Activated T-cell treated with anti-CD3 and anti-CD28 coated beads for 4 hours (primary cell): ENCODE data around the gene RXRA.
A peak's percentile ranks its signal among the peaks of the same experiment; 100 is the strongest.

Experiments
- DNase-seq: peaks from one replicate; pipeline ENCODE4 v3.0.0-alpha.2; 2020

Gene RXRA

DNA sequence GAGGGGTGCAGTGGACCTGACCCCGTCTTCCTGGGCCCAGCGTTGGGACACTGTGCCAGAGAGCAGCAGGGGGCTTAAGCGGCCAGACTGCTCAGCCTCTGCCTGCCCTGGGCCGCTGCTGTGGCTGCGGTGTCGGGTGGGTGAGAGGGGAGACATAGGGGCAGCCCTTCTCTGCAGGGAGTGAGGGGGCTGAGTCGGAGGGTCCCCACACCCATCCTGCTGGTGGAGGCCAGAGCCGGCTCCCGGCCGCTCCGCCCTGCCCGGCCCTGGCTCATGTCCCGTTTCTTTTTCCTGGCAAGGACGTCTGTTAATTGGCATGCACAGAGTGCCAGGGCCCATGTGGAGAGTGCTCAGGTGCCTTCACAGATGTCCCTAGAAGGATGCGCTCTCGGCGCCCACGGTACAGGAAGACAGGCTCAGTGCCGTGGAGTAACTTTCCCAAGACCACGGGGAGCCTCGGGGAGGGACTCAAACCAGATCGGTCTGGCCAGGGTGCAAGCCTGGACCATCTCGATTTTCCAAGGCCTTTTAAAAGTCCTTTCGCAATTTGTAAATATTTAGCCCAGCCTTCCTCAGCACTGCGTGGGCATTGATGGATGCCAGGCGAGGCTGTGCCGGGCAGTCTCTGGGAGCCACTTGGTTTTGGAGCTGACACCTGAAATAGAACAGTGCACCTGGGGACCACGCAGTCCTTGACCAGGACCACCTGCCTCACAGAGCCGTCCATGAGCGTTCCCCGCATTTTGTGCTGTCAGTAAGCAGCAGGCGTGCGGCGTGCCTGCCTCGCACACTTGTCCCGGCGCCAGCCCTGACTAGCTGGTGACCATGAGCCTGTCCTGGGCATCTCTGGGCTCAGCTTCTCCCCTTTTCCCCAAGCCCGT lies 60.9 kb downstream of the RXRA start:
- DNase-seq: no peak

DNA sequence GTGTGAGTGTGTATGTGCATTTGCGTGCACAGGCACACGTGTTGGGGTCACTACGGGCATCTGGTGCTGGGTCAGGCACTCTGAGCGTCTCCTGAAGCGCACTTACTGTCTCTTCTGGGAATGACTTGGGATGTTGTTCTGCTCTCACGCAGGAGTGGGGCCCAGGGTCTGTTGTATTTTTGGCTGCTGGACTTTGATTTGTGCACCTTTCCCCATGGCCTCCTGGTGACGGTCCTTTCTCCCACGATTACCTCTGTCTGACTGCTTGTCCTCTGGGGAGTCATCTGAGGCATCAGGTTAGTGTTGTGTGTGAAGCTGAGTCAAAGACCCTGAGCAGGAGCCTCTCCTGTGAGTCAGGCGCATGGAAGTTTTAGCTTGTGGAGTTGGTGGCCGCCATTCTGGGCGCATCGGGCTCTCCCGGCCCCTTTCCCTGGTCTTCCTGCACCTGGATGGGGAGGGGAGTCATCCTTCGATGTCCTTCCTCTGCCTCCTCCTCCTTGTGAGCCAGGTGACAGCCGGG lies 62.1 kb downstream of the RXRA start:
- DNase-seq: no peak

DNA sequence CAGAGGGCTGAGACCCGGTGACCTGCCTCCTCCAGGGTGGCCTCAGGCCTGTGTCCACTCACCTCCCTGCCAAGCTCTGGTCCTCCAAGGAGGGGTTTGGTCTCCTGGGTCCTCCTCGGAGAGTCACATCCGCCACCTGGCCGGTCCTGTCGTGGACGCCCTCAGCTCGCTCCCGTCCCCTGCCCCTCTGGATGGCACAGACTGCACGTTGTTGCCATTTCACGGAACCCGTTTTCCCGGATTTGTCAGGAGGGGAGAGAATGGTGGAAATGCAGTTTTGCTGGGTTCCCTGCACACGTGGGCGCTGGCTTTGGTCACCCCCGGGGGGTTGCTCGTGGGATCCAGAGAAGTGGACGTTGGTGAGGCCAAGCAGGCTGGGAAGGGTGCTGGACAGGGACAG lies 62.7 kb downstream of the RXRA start:
- no peak for DNase-seq

DNA sequence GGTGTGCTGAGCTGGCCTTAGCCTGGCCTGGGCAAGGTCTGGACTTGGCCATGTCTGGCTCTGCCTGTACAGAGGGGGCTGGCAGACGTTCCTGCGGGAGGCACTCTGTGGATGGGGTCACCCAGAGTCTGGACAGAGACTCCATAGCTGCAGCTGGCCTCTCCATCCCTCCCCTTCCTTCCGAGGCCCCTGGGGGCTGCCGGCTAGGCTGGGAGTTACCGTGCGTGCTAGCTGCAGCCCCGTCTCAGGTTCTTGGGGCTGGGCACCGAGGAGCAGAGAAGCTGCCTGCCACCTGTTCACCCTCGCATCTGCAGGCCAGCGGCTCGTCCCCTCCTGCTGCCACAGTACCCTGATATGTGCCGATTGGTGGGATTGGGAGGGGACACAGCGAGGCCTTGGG lies 63.4 kb downstream of the RXRA start:
- DNase-seq: no peak

DNA sequence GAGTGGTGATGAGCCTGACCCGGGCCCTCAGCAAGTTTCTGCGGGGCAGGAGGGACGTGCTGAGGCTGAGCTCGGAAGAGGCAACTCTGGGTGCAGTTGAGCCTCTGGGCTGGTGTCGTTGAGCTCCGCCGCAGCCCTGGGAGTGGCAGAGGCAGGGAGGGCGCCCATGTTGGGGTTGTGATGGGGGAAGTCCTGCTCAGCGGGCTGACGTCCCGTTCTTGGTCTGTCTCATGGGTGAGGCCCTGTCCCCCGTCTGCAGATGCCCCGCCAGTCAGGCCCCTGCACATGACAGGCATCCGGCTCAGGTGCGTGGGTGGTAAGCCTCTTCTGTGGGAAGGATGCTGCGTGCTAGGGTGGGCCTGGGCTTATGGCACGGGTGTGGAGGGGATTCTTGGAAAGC lies 64.3 kb downstream of the RXRA start:
- peak; percentile 50 for DNase-seq

DNA sequence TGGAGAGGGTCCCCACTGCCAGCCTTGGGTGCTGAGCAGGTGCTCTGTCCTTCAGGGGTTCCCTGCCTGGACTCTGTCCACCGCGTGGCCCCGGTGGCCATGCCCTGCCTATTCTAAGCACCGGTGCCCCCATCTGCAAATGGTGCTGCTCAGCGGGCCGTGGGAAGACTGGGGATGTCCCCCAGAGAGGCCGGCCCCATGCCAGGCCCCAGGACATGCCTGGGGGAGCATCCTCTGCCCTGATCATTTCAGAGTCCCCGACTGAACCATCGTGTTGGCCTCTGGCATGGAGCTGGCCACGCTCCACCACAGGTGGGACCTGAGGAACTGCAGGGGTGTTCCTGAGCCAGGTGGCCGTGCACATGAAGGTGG lies 64.7 kb downstream of the RXRA start:
- no peak for DNase-seq

DNA sequence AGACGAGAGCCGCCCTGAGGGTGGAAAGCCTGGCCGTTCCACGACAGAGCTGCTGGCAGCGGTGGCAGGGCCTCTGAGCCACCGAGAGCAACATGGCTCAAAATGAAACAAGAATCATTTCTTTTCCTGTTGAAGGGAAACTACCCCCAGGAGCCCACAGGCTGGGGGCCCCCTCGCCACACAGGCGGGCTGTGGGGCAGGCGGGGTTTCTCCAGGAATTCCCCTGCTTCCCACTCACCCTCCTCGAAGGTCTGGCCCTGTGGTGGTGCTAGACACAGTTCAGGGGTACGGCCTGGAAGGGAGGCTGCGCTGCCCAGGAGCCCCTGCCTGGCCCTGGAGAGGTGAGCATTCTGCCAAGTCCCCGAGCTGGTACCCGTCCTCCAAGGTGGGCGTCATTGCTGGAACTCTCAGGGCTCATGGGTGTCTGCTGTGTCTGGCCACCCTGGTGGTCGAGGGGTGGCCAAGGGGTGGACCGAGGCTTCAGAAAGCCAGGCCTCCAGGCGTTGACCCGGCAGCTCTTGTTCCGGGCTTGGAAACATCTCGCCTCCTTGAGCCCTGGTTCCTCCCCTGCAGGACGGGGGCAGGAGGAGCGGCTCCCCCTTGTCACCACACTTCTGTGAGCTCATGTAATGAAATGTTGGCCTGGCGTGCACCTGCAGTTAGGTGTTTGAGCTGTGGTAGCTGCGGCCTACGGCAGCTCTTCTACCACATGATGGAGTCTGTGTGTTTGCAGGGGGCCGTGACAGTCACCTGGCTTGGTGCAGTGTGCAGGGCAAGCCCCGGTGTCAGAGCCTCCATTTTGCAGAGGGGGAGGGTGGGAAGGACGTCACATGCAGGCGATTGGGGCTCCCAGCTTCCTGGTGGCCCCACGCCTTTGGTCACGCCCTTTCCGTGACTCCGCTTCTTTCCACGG lies 65.3 kb downstream of the RXRA start:
- peak; percentile 40 for DNase-seq

DNA sequence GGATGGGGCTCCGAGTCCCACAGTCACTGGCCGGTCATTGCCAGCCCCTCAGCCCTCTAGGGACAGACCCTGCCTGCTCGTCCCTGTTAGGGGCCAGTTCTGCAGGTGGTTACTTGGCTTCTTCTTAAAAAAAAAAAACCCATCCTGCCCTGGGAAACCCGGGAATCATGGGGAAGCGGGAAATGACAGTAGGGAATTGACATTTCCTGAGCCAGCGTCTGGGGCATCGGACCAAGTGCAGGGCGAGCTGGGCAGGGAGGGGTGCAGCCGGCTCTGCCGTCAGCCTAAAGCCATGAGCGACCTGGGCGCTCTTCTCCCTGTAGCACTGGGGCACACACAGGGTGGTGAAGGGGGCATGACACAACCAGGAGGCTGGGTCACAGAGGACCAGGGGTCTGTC lies 66.6 kb downstream of the RXRA start:
- DNase-seq: no peak

DNA sequence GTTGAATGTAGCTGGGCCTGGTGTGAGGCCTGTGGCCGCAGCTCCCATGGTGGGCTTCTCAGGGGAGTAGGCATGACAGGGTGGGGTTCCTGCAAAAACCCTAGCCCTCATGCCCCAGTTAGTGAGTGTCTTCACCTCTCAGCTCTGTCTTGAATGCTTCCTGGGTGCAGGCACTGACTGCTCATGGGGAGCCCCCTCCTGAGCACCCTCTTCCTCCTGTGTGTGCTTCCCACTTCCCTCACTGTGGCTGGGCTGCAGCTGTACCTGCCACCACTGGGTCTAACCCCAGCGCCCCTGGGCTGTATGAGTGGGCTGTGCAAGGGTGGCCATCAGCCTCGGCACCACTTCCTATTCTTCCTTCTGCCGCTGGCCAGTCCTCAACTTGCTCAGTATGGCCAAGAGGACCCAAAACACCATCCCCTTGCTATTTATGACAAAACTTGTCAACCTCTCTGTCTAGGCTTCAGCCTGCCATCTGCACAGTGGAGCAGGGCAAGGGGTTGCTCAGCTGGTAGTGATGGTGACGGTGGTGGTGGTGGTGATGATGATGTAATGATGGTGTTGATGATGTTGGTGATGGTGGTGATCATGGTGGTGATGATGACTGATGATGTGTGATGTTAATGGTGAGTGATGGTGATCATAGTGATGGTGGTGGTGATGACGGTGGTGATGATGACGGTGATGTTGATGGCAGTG lies 67.5 kb downstream of the RXRA start:
- no peak for DNase-seq

DNA sequence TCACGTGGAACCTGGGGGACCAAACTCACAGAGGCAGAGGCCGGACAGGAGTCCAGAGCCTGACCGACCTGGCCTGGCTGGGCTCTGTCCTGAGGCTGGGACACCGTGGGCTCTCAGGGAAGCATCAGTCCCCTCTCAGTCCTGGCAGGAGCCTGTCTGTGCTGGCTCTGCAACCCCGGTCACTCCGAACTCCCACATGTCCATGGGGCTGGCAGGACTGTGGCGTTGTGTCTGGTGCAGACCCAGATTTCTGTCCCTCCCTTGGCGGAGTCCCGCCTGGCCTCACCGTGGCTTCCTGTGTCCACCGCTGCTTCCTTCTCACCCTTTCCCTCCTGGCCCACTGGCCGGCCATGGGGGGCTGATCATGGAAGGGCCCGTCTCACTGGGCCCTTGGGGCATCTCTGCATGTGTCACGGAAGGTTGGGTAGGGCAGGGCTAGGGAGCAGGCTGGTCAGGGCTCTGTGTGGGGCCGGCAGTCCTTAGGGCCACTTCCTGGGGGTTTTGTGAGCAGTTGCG lies 68.8 kb downstream of the RXRA start:
- no peak for DNase-seq

DNA sequence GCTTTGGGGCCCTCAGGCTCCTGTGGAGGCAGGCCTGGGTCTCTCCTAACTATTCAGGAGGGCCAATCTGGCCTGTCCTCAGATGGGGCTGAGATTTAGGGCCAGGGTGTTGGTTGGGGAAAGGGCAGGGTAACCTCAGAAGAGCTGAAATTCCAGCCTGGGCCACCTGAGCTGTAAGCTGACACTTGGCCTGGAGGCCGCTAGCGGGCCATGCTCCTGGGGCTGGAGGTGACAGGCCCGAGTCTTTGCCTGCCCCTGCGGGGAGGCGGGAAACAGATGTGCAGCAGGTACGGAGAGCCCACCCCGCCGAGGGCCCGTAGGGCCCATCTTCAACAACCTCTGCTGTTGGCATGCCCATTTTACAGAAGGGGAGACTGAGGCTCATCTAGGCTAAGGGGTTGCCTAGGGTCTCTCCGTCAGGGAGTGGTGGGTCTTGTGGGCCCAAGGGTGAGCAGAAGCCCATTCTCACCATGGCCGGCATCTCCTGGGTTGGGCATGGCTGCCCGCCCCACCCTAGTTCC lies 69.5 kb downstream of the RXRA start:
- no peak for DNase-seq

DNA sequence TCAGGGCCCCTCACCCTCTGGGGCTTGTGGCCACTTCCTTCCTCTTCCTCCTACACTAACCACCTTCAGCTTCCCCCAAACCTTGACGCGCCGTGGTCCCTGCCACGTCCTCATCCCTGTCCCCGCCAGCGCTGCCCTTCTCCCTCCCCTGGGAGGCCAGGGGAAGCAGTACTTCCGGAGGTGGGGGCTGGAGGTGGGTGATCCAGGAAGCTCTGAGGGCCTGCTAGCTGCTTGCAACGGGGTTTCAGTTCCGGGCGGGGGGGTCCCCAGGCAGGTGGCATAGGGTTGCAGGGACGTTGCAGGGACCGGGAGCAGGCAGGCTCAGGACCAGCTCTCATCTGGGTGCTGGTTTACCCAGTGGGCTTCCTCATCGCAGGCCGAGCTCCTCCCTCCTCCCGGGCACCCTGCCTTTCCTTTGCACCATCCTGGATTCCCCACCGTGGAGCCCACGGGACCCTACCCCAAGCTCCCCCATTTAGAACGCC lies 70.0 kb downstream of the RXRA start:
- peak; percentile 28 for DNase-seq

DNA sequence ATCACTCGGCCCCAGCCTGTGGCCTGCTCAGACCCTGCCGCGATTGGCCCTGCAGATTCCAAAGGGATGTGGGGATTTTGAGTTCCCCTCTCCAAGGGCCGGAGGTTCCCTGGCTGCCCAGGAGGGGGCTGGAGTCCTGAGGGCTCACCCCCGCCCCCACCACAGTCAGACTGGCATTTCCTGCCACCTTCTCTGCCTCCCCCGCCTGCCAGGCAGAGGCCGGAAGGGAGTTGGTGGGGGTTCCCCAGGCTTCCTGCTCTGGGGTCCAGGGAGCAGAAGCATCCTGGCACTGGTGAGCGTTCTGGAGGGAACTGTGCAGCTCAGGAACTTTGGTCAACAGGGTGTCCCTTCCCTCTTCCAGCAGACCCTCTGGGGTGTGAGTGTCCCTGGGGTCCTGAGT lies 70.6 kb downstream of the RXRA start:
- peak; percentile 38 for DNase-seq

DNA sequence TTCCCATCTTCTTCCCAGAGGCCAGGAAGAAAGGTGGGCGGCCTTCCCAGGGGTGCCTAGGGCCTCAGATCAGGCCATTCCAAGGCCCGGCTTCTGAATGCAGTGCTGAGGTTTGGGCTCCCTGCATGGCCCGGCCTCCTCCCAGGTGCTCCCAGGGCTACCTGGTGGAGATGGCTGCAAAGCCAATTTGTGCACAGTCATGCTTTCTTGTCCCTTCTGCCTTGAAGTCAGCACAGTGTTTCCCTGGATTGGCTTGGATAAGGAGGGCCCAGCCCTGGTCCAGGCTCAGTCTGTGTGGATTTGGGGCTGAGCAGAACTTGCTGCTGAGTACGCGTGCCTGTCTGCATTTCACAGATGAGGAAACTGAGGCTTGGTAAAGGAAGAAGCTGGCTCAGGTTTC lies 72.5 kb downstream of the RXRA start:
- no peak for DNase-seq

DNA sequence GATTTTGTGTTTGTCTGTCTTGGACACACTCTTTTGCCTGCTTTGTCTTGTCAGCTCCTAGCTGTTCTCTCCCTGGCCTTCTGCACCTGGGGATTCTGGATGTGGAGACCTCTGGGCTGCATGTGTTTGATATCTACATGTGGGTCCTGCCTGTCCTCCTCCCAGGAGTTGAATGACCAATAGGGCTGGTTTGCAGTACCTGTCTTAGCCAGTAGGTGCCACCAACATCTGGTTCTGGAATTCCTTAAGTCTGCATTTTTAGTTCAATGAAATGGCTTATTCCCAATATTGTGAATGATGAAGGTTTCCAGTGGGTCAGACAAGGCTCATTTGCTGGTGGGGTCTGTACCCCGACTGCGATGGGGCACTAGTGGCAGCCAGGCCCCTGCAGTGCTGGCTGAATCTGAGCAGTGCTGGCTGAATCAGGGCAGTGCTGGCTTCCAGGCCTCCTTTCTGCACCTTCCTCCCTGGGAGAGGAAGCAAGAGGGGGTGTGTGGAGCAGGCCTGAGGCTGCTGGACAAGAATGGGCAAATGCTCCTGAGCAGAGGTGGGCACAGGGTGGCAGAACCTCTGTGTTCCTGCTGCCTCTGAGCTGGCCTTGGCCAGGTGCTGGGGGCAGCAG lies 73.3 kb downstream of the RXRA start:
- DNase-seq: no peak

DNA sequence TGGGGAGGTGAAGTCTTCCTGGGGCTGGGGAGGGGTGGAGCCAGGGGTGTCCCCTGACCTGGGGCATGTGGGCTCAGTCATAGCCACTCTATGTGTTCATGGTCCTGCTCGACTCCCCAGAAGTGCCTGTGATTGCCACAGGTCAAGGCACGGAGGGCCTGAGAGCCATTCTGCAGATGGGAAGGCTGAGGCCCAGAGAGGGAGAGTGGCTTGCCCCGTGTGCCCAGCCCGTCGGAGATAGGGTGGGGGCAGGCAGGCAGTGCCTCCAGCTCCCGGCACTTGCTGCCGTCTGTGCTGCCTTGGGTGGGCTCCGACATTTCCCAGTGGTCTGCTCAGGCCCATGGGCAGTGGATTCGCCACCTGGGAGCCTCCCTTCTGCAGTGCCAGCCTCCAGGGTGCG lies 74.0 kb downstream of the RXRA start:
- no peak for DNase-seq

DNA sequence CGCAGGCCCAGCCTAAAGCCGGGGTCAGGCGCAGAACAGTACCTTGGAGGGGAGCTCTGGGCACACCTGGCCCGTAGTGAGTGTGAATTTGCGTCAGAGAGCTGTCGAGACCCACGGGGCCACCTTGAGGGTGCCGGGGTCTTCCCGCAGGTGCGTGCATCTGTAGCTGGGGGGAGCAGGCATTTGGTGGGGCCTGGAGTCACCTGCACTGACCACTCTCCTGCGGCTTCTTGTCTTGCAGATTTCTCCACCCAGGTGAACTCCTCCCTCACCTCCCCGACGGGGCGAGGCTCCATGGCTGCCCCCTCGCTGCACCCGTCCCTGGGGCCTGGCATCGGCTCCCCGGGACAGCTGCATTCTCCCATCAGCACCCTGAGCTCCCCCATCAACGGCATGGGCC lies 75.1 kb downstream of the RXRA start:
- DNase-seq: no peak

DNA sequence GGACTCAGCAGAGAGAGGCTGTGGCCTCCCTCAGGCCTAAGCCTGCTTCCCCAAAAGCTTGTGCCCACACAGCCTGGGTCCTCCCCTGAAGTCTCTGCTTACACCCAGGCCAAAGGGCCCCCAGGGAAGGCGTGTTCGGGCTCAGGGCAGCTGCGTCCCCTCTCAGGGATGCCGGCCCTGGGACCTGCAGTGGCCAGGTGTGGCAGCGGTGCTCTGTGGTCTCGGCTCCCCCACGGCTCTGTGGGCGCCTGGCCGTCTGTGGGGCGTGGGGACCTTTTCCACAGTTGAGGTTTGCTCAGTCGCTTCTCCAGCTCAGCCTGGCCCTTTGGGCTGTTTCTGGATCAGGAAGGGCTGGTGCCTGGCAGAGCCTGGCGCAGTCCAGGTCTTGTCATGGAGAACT lies 75.9 kb downstream of the RXRA start:
- DNase-seq: no peak

DNA sequence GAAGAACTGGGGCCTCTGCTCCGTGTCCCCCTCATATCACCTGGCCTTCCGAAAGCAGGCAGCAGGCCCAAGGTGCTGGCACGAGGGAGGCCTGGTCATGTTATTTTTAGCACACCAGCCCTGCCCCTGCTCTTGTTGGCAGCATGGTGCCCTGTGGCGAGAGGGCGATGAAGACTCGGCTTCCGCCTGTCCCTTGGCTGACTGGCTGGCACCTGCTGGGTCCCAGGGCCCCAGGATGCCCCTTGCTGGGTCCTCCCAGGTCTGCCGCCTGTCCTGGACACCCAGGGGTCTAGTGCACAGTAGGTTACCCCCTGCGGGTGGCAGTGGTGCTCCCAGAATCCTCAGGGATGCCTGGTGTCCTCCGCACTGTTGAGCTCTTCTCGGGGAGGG lies 77.0 kb downstream of the RXRA start:
- DNase-seq: no peak

DNA sequence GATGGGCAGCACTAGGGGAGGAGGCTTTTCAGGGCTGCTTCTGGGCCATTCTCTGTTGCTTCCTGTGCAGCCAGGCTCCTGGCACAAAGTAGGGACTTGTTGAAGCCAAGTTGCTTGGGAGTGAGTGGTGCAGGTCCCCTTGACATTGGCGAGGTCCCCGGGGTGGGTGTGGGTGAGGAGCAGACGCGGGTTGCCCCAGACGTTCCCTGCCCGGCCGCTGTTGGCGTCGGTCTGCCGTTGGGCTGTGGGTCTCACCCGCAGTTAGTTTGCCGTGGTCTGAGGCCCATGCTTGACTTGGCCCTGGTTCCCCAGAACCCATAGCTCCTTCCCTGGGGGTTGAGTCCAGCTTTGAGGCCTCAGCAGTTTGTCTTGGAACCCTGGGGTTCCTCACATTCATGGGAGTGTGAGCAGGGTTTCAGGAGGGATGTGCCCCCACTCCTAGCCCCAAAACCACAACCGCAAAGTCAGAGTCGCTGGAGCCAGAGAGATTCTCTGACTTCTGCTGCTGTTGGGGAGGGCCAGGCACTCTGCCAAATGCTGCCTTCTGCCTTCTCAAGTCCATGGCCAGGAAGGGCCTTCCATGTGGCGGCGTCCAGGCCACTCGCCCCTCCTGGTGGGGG lies 77.5 kb downstream of the RXRA start:
- DNase-seq: peak; percentile 12
